Measurements from ENCODE around the gene BABAM1. TPM values are rescaled to one million over a fixed set of nuclear protein-coding genes. Genes with fewer than 3 reads are reported as not detected.

The BABAM1 gene
- total and polyA plus RNA-seq, 2 of the 4 experiments (the other 2 are of a cell fraction), result 95.1 to 101 TPM

- TF ChIP-seq CTCF (conservative IDR thresholded peaks at IDR 0.05; ENCODE audit: low read depth, low read length) (no peak), POLR2A (IDR thresholded peaks at IDR 0.05; ENCODE audit: low read depth, low read length) (no peak), MAFK (IDR thresholded peaks at IDR 0.05; ENCODE audit: low read depth, low read length) (no peak), MAZ (IDR thresholded peaks at IDR 0.05; ENCODE audit: borderline replicate concordance, low read depth, low read length) (no peak), RAD21 (IDR thresholded peaks at IDR 0.05; ENCODE audit: low read length) (no peak)
These were observed 29.2 kb upstream of the BABAM1 start (continued) for GRCh38 chr19:17237747-17238706.
